Neural crest cell (in vitro differentiated cells): ENCODE measurements around the gene TSHZ2. TPM values are rescaled to one million over a fixed set of nuclear protein-coding genes. Genes with fewer than 3 reads are reported as not detected.

Source experiments
- DNase-seq: peaks from one replicate; pipeline ENCODE4 v3.0.0; 2021; ENCODE audit warnings: low read depth, mixed read lengths, low spot score
- H3K27ac Mint-ChIP-seq: one replicate; pipeline ENCODE4 v1.8.0; 2021; ENCODE audit warnings: mild to moderate bottlenecking, mixed read lengths; ENCODE audit not compliant: unreplicated experiment
- H3K27me3 Mint-ChIP-seq: 2 replicates; pipeline ENCODE4 v1.8.0; 2021; ENCODE audit warnings: low read depth, mild to moderate bottlenecking, mixed read lengths
- H3K36me3 Mint-ChIP-seq: 2 replicates; pipeline ENCODE4 v1.8.0; 2021; ENCODE audit warnings: low read depth, mild to moderate bottlenecking, mixed read lengths
- H3K4me1 Mint-ChIP-seq: 2 replicates; pipeline ENCODE4 v1.8.0; 2021; ENCODE audit warnings: mixed read lengths
- H3K4me3 Mint-ChIP-seq: one replicate; pipeline ENCODE4 v1.8.0; 2021; ENCODE audit warnings: mild to moderate bottlenecking, mixed read lengths
- H3K9me3 Mint-ChIP-seq: 2 replicates; pipeline ENCODE4 v1.8.0; 2021; ENCODE audit warnings: mixed read lengths
- total RNA-seq: library from RNA; stranded (reverse); gene quantifications from 2 replicates; pipeline ENCODE4 v1.2.1, GENCODE V29; 2021
- TF ChIP-seq, protein P1 (sequence below): fragments of 200-600 bp; sonication (generic); conservative IDR thresholded peaks from 2 replicates; pipeline ENCODE4 v1.5.0; 2021; ENCODE audit warnings: antibody characterized with exemption, mild to moderate bottlenecking

TSHZ2 gene
- total RNA-seq, 1 donor from 2014 or later: 6.4 TPM

DNA sequence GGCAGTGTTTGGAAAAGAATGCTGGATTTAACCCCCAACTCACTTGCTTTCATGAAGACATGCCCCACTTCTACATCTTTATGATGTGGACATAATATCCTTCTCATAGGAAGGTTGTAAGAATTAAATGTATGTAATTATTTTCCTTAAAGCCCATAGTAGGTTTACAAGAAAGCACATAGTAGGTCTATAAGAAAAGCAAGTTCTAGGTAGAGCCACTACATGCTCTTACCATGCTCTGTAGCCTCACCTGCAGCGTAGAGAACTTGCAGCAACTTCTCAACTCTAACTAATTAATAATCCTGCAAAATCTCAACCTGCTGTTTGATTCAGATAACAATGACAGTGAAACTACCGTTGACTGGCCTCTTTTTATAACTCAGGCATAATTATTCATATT, 288.4 kb downstream of the TSHZ2 start:
- DNase-seq: no peak
- Mint-ChIP-seq H3K9me3 (no peaks in the 10 kb centered on the region), H3K4me1 (peaks cover 4% of the 10 kb centered on the region), H3K27me3 (peaks cover 12% of the 10 kb centered on the region), H3K36me3 (peaks cover 4% of the 10 kb centered on the region), H3K4me3 (no peak overlapping the region), H3K27ac (no peak overlapping the region)
- TF ChIP-seq, protein P1, sequence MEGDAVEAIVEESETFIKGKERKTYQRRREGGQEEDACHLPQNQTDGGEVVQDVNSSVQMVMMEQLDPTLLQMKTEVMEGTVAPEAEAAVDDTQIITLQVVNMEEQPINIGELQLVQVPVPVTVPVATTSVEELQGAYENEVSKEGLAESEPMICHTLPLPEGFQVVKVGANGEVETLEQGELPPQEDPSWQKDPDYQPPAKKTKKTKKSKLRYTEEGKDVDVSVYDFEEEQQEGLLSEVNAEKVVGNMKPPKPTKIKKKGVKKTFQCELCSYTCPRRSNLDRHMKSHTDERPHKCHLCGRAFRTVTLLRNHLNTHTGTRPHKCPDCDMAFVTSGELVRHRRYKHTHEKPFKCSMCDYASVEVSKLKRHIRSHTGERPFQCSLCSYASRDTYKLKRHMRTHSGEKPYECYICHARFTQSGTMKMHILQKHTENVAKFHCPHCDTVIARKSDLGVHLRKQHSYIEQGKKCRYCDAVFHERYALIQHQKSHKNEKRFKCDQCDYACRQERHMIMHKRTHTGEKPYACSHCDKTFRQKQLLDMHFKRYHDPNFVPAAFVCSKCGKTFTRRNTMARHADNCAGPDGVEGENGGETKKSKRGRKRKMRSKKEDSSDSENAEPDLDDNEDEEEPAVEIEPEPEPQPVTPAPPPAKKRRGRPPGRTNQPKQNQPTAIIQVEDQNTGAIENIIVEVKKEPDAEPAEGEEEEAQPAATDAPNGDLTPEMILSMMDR: no peak

DNA sequence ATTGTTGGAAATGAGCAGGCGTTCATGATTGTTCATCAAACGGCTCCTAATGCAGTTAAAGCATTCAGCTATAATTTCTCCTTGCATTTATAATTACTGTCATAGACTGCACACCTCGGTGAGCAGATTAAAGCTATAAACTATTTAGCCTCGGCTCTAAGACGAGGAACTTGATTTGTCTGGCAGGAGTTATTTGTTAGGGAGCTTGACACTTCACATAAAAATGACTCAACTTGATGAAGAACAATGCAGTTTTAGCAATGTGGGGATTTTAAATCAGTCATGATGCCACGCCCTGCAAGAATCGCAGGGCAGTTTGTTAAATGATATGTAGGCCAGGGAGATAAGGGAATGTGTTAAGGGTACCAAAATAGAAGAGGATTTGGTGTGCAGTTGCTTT, 290.2 kb downstream of the TSHZ2 start:
- TF ChIP-seq, protein P1: no peak
- H3K27ac Mint-ChIP-seq: no peak overlapping the region
- no peak overlapping the region for H3K4me3 Mint-ChIP-seq
- H3K4me1 Mint-ChIP-seq: peaks cover 4% of the 10 kb centered on the region
- peaks cover 12% of the 10 kb centered on the region for H3K27me3 Mint-ChIP-seq
- DNase-seq: no peak
- H3K36me3 Mint-ChIP-seq: no peaks in the 10 kb centered on the region
- H3K9me3 Mint-ChIP-seq: no peaks in the 10 kb centered on the region

DNA sequence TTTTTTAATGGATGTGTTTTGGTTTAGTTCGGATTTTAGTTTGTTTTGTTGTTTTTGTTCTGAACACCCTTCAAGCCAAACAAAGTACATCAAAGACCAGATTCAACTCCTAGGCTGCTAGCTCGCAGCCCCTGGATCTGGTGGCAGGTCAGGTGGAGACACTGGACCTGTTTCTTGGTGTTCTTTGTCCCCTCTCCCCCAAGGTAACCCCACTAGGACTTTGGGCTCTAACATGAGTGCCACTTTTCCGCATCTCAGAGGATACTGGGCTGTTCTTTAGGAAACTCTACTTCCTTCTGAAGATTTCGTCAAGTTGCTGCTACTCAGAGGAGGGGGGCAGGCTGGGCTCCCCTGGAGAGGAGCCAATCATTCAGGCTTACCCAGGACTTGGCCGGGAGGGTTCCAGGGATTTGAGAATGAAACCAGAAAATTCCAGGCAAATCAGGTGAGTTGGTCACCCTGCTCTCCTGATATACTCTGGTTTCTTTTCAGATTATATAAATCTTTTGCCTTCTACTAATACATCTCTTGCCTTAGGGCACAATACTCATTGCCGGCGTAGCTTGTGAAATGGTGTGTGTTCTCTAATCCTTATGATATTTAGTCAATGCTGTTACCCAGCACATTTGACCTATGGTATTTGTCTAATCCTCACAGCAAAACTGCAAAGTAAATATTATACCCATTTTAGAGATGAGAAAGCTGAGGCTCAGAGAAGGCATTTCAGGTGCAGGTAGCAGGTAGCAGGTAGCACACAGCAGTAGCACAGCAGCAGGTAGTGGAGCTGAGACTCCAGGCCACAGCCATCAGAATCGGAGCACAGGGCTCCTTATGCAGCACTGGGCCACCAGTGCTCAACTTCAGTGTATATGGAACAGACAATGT, 291.6 kb downstream of the TSHZ2 start:
- Mint-ChIP-seq H3K4me1 (peaks cover 4% of the 10 kb centered on the region), H3K27me3 (peaks cover 12% of the 10 kb centered on the region), H3K27ac (no peak overlapping the region), H3K36me3 (no peaks in the 10 kb centered on the region), H3K4me3 (no peak overlapping the region), H3K9me3 (no peaks in the 10 kb centered on the region)
- TF ChIP-seq, protein P1: no peak
- DNase-seq: no peak

DNA sequence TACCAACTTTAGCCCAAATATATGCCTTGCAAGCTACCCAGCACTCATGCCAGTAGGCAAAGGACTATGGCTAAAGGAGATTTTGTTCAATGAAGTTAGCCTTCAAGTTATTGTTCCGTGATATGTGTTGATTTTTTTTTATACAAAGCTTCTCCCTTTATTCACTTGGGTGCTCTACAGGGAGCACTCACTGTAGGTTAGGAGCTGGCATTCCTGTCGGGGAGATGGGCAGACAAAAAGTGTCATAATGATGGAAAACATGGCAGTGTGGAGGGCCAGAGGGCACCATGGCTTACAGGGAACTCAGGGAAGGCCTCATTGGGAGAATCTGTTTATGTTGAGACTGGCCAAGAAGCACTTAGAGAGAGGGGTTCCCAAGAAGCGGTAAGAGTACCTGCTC, 292.4 kb downstream of the TSHZ2 start:
- Mint-ChIP-seq H3K27ac (no peak overlapping the region), H3K36me3 (no peaks in the 10 kb centered on the region), H3K4me3 (no peak overlapping the region), H3K9me3 (no peaks in the 10 kb centered on the region), H3K27me3 (peaks cover 12% of the 10 kb centered on the region), H3K4me1 (peaks cover 4% of the 10 kb centered on the region)
- TF ChIP-seq, protein P1: no peak
- DNase-seq: no peak

DNA sequence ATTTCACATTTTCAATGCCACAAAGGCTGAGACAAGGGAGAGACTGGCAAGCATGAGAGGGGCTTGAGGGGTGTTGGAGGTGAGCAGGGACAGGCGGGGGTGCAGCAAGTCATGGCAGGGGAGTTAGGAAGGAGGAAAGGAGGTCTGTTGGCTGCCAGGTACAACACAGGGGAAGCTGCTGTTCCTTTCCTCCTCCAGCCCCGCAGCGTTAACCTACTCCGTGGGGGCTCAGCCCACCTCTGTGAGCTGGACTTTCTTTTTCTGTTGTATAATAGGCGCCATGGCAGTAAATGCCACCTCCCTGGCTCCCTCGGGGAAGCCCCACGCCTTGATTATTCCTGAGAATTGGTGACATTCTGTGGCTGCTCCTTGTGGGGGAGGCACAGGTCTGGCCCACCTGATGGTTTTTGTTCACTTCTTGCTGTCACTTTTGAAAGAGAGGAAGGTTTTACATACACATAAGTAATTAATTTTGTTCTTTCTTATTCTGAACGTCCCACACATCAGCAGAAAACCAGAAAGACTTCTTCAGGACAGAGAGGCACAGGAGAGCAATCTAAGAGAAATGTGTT, 293.2 kb downstream of the TSHZ2 start:
- DNase-seq: no peak
- Mint-ChIP-seq H3K36me3 (no peaks in the 10 kb centered on the region), H3K4me3 (no peak overlapping the region), H3K9me3 (no peaks in the 10 kb centered on the region), H3K27me3 (peaks cover 7% of the 10 kb centered on the region), H3K4me1 (peaks cover 4% of the 10 kb centered on the region), H3K27ac (no peak overlapping the region)
- TF ChIP-seq, protein P1: no peak
